DMS114 treated with DMSO at 0.1 percent for 48 hours (cell line): ENCODE data around the gene PPP1R37.
"Not testable (repeated sequence)": the region's sequence is repeated elsewhere in the genome, so short reads cannot be mapped to it uniquely, and the experiment has no call there.

Experiments
- DNase-seq: peaks from one replicate; lab custom pipeline; 2025; ENCODE audit not compliant: unreplicated experiment; lab: John Stamatoyannopoulos, UW

The PPP1R37 gene

DNA sequence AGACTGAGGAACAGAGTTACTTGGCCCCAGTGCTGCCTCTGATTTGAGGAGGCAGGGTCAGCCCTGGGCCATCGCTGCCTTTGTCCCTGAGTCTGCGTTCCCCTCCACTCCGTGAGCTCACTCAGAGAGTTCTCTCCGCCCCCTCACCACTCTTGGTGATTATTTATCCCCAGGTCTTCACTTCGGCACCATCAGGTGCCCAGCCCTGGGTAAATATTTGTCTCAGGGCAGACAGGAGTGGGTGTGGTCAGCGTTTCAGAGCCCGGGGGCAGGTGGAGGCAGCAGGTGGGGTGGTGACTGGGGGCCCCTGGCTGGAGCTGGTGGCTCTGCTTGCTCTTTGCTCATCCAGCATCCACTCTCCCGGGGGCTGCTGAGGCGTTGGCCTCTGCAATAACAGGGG is 20.6 kb downstream of the PPP1R37 start:
- no peak for DNase-seq

DNA sequence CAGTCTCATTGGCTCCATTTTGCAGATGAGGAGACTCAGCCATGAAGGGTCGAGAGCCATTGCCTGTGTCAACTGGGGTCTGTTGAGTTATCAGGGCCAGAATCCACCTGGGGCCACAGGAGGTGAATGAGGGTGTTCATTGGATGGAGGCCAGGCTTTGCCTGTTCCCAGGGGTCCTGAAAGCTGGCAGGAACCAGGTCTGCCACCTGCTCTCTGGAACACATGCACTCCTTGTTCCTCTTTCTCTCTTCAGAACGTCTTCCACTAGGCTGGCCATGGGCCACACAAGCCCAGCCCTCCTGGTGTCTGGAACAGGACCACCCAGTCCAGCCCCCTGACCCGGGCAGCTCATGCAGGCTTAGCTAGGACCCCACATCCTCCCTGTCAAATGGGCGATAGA is 21.1 kb downstream of the PPP1R37 start:
- DNase-seq = no peak

GRCh38 chr19:45115809-45116615 is 23.0 kb downstream of the PPP1R37 start:
- DNase-seq = no peak

GRCh38 chr19:45117167-45117594 is 24.2 kb downstream of the PPP1R37 start:
- DNase-seq = no peak

GRCh38 chr19:45117671-45118070 is 24.7 kb downstream of the PPP1R37 start:
- DNase-seq = no peak

DNA sequence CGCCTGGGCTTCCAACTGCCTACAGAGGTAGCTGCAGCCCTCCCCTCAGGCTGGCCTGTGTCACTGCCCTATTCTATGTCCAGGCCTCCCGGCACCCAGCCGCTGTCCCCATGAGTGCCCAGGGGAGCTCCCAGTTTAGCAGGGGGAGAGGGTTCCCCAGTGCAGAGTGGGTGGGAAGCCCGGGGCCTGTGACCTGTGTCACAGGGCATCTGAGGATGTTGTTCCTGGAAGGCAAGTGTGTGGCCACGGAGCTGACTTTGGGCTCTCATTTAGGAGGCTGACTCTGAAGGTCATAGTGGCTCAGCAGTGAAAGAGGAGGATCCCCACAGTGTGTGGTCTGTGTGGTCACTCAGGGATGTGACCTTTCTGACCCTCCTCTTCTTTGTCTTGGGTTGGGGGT is 25.1 kb downstream of the PPP1R37 start:
- DNase-seq = no peak

- DNase-seq = not testable (repeated sequence)
Measured at GRCh38 chr19:45118591-45119355, 25.8 kb downstream of the PPP1R37 start.

DNA sequence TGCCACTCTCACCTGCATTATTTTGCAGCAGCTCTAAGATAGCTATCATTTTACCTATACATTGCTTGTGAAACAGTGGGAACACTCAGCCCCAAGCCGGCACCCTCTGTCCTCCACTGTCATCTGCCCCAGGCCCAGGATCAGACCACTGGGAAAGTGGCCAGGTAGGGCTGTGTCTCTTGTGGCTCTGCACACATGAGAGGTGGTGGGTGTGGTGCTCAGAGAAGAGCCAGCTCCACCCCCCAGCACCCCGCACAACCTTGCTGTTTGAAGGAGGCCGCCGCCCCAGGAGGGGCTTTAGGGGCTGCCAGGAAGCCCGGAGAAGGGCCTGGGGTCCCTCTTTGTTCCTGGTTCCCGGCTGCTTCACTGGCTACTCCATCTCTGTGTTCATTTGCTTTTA is 26.6 kb downstream of the PPP1R37 start:
- no peak for DNase-seq

GRCh38 chr19:45121827-45122345 is 28.9 kb downstream of the PPP1R37 start:
- no peak for DNase-seq

- DNase-seq = no peak
Measured at GRCh38 chr19:45122832-45123231, 29.9 kb downstream of the PPP1R37 start.

DNA sequence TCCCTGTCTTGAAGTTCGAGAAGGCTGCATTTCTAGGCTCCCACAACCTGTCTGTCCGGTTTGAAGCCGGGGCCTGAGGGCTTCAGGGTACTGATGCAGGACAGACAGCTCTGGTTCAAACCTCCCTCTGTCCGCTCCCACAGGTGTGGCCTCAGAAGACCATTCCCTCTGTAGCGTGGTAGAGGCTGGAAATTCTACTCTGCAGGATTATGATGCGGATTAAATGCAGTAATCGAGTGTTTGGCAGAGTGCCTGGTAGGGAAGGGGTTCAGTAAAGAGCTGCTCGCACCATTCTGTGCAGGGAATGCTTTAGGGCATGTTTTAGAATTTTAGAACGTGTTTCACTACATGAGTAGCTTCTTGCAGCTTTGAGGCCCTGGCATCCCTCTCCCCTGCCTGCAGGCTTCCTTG is 30.5 kb downstream of the PPP1R37 start:
- no peak for DNase-seq

DNA sequence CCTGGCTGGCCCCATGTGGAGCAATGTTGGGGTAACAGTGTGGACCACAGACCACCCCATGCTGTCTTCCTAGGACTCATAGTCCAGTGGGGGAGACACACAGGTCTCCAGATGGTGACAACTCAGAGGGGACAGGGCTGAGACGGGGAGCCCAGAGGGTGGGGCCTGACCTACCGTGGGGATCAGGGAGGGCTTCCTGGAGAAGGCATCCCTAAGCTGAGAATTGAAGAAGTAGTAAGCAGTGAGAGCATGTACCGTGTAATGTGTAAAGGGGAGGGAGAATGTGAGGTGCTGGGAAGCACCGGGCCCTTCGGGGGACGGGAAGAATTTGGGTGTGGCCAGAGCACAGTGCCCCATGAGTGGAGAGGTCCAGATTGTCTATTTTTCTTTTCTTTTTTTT is 31.0 kb downstream of the PPP1R37 start:
- DNase-seq = no peak

GRCh38 chr19:45125360-45125759 is 32.4 kb downstream of the PPP1R37 start:
- no peak for DNase-seq

GRCh38 chr19:45125975-45126493 is 33.1 kb downstream of the PPP1R37 start:
- DNase-seq = no peak

DNA sequence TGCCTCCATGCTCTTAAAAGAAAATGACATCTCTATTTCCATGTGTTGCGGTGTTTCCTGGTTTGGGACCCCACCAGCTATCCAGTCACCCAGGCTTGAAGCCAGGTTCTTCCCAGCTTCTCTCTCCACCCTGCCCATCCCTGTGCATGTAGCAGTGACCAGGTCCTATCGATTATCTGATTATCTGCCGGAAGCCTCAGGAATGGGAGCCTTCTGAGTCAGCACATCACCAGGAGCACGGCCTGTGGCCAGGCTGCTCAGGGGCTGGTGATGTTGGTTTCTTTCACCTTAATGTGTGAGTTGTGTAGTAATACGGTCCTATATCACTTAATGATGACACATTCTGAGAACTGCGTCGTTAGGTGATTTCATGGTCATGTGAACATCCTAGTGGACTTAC is 33.7 kb downstream of the PPP1R37 start:
- no peak for DNase-seq

DNA sequence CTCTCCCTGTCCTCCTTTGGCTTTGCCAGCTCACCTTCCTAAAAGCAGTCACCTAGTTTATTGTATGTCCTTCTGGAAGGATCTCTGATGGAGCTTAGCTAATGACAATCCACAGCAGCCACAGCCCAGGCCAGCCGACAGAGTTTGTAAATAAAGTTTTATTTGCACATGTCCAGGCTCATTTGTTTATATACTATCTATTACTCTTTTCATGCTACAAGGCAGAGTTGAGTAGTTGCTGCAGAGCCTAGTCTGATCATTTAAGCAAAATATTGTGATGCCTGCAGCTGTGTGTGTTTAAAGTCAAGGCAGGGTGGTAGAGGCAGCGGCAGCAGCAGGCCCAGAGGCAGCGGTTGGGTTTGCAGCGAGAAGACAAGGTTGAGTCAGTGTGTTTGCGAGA is 35.2 kb downstream of the PPP1R37 start:
- DNase-seq = no peak

DNA sequence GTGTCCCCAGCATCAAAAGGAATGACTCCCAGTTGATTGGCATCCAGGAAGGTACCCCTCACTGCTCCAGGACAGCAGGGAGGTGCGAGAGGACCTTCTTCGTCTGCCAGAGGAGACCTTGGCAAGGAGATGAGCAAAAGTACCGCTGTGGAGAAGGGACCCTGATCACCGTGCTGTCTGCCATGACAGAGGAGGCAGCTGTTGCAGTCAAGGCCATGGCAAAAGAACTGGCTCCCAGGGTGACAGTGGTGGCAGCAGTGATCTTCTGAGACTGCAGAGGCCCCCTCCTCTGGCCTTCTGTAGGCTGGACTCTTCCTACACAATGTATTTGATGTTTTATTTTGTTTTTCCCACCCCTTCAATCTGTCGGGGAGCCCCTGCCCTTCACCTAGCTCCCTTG is 35.8 kb downstream of the PPP1R37 start:
- DNase-seq = no peak

- no peak for DNase-seq
Measured at GRCh38 chr19:45130236-45130635, 37.3 kb downstream of the PPP1R37 start.

- no peak for DNase-seq
Measured at GRCh38 chr19:45130888-45131615, 38.1 kb downstream of the PPP1R37 start.

DNA sequence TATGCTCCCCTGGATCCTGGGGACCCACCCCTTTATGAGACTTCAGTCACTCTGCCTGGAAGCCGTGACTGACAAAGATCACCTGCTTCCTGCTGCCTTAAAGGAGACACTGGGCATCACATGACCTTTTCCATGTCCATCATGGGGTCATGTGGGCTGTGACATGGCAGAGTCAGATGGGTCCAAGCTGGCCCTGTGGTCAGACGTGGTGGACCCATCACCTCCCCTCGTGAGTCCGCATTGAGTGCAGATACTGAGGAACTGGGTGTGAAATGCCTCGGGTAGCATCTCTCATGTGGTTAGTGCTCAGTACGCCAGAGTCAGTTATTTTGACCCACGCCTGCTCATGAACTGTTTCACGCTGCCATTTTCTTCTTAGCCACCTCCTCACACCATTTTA is 40.7 kb downstream of the PPP1R37 start:
- no peak for DNase-seq

- DNase-seq = no peak
Measured at GRCh38 chr19:45135176-45135885, 42.4 kb downstream of the PPP1R37 start.
